Type B pancreatic cell (in vitro differentiated cells): ENCODE data around the gene KRT1. TPM values are rescaled to one million over a fixed set of nuclear protein-coding genes. Genes with fewer than 3 reads are reported as not detected.

ENCODE experiments used
- DNase-seq: peaks from one replicate; pipeline ENCODE4 v3.0.0; 2021; ENCODE audit warnings: mixed read lengths; ENCODE audit not compliant: unreplicated experiment; ENCODE audit errors: extremely low spot score
- H3K27ac Mint-ChIP-seq: 2 replicates; pipeline ENCODE4 v1.8.0; 2021; ENCODE audit warnings: mild to moderate bottlenecking, mixed read lengths
- H3K27me3 Mint-ChIP-seq: 2 replicates; pipeline ENCODE4 v1.8.0; 2021; ENCODE audit warnings: mixed read lengths
- H3K36me3 Mint-ChIP-seq: 2 replicates; pipeline ENCODE4 v1.8.0; 2021; ENCODE audit warnings: mixed read lengths
- H3K4me1 Mint-ChIP-seq: one replicate; pipeline ENCODE4 v1.8.0; 2021; ENCODE audit warnings: mixed read lengths; ENCODE audit not compliant: unreplicated experiment
- H3K4me3 Mint-ChIP-seq: 2 replicates; pipeline ENCODE4 v1.8.0; 2021; ENCODE audit warnings: mild to moderate bottlenecking, mixed read lengths
- H3K9me3 Mint-ChIP-seq: 2 replicates; pipeline ENCODE4 v1.8.0; 2021; ENCODE audit warnings: mixed read lengths
- total RNA-seq: library from RNA; stranded (reverse); gene quantifications from 2 replicates; pipeline ENCODE4 v1.2.1, GENCODE V29; 2021; ENCODE audit warnings: low replicate concordance
- TF ChIP-seq, protein P1 (sequence below): fragments of 200-600 bp; sonication (generic); conservative IDR thresholded peaks from 2 replicates; pipeline ENCODE4 v1.5.0; 2021; ENCODE audit warnings: antibody characterized with exemption, mild to moderate bottlenecking

Gene KRT1
- total RNA-seq, 1 donor from 2014 or later: 269 TPM

DNA sequence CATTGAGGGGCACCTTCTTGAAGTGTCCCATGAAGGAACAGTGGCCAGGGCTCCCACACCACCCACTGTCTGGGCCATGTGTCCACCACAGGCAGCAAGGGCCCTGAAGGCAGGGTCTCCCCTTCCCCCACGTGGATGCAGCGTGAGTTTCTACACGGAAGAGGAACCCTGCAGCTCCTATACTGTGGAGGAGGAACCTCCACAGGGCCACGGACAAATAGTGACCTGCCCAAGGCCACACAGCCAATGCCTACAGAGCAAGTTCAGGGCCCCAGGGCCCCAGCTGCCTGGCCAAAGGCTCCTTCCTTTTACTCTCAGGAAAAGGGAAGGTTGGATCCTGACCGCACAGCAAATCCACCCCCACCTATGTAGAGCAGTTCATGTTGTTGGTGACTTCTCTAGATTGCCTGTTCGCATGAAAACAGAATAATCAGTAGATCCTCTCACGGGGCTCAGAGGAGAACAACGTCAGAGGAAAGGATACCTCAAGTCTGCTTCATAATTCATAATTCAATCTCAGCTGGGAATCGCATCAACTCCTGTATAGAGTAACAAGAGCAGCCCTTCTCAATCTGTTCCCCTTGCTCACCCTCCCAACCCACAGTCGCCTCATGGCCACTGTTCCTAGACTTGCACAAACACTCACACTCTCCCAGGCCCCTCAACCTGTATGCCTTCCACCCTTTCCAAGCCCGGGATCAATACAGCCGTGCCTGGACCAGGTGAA, 50.8 kb downstream of the KRT1 start:
- Mint-ChIP-seq H3K27me3 (peaks cover 33% of the 10 kb centered on the region), H3K4me1 (no peaks in the 10 kb centered on the region), H3K27ac (no peak overlapping the region), H3K4me3 (no peak overlapping the region), H3K9me3 (no peaks in the 10 kb centered on the region), H3K36me3 (no peaks in the 10 kb centered on the region)
- peak; percentile 25 for DNase-seq
- TF ChIP-seq, protein P1, sequence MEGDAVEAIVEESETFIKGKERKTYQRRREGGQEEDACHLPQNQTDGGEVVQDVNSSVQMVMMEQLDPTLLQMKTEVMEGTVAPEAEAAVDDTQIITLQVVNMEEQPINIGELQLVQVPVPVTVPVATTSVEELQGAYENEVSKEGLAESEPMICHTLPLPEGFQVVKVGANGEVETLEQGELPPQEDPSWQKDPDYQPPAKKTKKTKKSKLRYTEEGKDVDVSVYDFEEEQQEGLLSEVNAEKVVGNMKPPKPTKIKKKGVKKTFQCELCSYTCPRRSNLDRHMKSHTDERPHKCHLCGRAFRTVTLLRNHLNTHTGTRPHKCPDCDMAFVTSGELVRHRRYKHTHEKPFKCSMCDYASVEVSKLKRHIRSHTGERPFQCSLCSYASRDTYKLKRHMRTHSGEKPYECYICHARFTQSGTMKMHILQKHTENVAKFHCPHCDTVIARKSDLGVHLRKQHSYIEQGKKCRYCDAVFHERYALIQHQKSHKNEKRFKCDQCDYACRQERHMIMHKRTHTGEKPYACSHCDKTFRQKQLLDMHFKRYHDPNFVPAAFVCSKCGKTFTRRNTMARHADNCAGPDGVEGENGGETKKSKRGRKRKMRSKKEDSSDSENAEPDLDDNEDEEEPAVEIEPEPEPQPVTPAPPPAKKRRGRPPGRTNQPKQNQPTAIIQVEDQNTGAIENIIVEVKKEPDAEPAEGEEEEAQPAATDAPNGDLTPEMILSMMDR: no peak

DNA sequence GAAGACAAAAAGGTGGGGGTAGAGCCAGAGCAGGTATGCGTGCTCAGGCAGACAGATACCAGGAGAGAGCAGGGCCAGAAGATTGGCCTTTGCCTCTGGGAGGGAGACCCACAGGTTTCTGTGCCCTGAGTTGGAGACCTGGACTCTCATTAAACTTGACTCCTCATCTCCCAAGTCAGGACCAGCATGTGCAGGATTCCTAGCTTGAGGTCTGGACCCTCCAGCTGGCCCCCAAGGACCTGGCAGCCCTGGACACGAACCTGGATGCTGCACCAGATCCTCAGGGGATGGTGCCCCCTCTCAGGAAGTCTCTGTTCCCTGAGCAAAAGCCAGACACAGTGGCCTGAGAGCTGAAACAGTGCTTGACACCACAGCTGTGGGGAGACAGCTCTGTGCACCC, 51.4 kb downstream of the KRT1 start:
- TF ChIP-seq, protein P1: no peak
- peak; percentile 32 for DNase-seq
- H3K9me3 Mint-ChIP-seq: no peaks in the 10 kb centered on the region
- H3K4me3 Mint-ChIP-seq: no peak overlapping the region
- no peaks in the 10 kb centered on the region for H3K36me3 Mint-ChIP-seq
- H3K27ac Mint-ChIP-seq: no peak overlapping the region
- H3K27me3 Mint-ChIP-seq: peaks cover 27% of the 10 kb centered on the region
- H3K4me1 Mint-ChIP-seq: no peaks in the 10 kb centered on the region

DNA sequence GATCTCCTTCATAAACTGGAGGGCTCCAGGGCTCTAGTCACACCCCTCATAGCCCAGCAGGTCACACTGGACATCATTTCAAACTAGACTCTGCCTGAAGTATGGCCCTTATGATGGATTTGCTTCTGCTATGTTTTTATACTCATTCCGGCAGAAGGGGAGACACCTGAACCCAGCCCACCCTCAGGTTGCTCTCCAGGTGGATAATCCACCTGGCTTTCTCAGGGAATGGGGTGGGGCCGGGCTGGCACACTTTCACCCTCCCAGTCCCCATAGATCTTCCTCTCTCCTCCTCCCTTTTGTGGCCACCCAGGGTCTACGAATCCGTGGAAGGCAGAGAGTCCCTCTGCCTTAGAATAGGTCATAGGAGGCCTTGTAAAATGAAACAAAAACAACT, 52.1 kb downstream of the KRT1 start:
- DNase-seq: peak; percentile 50
- H3K36me3 Mint-ChIP-seq: no peaks in the 10 kb centered on the region
- TF ChIP-seq, protein P1: no peak
- H3K27ac Mint-ChIP-seq: no peak overlapping the region
- no peak overlapping the region for H3K4me3 Mint-ChIP-seq
- H3K9me3 Mint-ChIP-seq: no peaks in the 10 kb centered on the region
- H3K27me3 Mint-ChIP-seq: peaks cover 25% of the 10 kb centered on the region
- H3K4me1 Mint-ChIP-seq: no peaks in the 10 kb centered on the region

DNA sequence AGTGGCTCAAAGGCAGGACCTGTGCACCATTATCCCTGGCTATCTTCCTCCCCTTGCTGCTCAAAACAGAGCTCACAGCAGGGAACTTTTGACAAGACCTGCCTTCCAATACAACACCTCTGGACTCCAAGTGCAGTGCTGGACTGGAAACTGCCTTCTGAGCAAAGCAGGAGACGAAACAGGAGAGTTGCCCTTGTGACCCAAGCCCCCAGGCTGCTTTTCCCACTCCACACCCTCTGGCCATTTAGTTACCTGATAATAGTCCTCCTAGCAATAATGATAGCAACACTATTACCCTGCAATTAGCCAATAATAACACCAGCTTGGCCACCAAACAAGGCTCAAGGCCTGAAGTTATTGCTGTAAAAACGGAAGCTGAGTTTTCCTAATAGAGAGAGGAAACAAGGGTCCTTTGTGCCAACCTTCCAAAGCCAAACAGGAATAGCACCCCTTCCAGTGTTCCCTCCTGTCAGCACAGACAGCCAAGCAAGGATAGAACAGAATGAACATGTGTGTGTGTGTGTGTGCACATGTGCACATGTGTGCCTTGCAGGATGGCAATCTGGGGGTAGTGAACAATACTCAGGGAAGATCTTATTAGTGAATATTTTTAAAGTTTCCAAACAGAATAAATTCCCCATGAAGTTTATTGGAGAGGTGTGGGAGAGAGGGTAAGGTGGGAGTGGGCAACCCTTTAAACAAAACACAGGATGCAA, 52.7 kb downstream of the KRT1 start:
- no peak overlapping the region for H3K4me3 Mint-ChIP-seq
- TF ChIP-seq, protein P1: no peak
- H3K4me1 Mint-ChIP-seq: no peaks in the 10 kb centered on the region
- no peaks in the 10 kb centered on the region for H3K9me3 Mint-ChIP-seq
- H3K27ac Mint-ChIP-seq: no peak overlapping the region
- H3K27me3 Mint-ChIP-seq: peaks cover 24% of the 10 kb centered on the region
- peak; percentile 16 for DNase-seq
- H3K36me3 Mint-ChIP-seq: no peaks in the 10 kb centered on the region

Other genes with a start within 250 kb of the KRT1 start
- gene KRT75, start 246.0 kb downstream of the KRT1 start, total RNA-seq: not detected in 2 replicates
- gene KRT6B, start 228.3 kb downstream of the KRT1 start, total RNA-seq: 0.14 TPM in 1 of 2 replicates, not detected in the other
- gene KRT6C, start 206.6 kb downstream of the KRT1 start, total RNA-seq: 0.19 and 0.31 TPM in 2 replicates
- gene KRT6A, start 187.2 kb downstream of the KRT1 start, total RNA-seq: 9.9 and 41.6 TPM in 2 replicates
- gene KRT5, start 160.0 kb downstream of the KRT1 start, total RNA-seq: 13.0 and 25.0 TPM in 2 replicates
- gene KRT71, start 127.3 kb downstream of the KRT1 start, total RNA-seq: 0.50 TPM in 1 of 2 replicates, not detected in the other
- 0.10 TPM in 1 of 2 replicates, not detected in the other for gene KRT74, start 106.6 kb downstream of the KRT1 start, total RNA-seq
- gene KRT72, start 78.9 kb downstream of the KRT1 start, total RNA-seq: 0.48 and 2.9 TPM in 2 replicates
- 0.12 TPM in 1 of 2 replicates, not detected in the other for gene KRT73, start 61.8 kb downstream of the KRT1 start, total RNA-seq
- gene KRT2, start 28.2 kb downstream of the KRT1 start, total RNA-seq: not detected in 2 replicates
- gene KRT77, start 23.1 kb upstream of the KRT1 start, total RNA-seq: 0.27 and 2.3 TPM in 2 replicates
- gene KRT76, start 96.9 kb upstream of the KRT1 start, total RNA-seq: not detected in 2 replicates
- 0.68 and 2.3 TPM in 2 replicates for gene KRT3, start 115.7 kb upstream of the KRT1 start, total RNA-seq
- 1,276 and 3,134 TPM in 2 replicates for gene KRT4, start 133.7 kb upstream of the KRT1 start, total RNA-seq
- not detected in 2 replicates for gene KRT79, start 153.9 kb upstream of the KRT1 start, total RNA-seq
- gene KRT78, start 168.6 kb upstream of the KRT1 start, total RNA-seq: 14.7 and 29.1 TPM in 2 replicates
- gene KRT8, start 224.7 kb upstream of the KRT1 start, total RNA-seq: 768 and 2,227 TPM in 2 replicates